NB4 (cell line): ENCODE data around the gene SNRK.

Experiments used
- DNase-seq: peaks from one replicate; pipeline ENCODE4 v3.0.0; 2010; ENCODE audit warnings: low read depth
- H3K4me3 ChIP-seq: one replicate; pipeline ENCODE4 v1.5.1; 2011; ENCODE audit warnings: mild to moderate bottlenecking, low read depth, low read length, moderate library complexity
- CTCF ChIP-seq: IDR thresholded peaks from one replicate; pipeline ENCODE4 v1.5.1; 2012; ENCODE audit warnings: low read depth, low read length
- MYC ChIP-seq: IDR thresholded peaks from 2 replicates; pipeline ENCODE4 v1.6.1; 2011; ENCODE audit warnings: low read depth, low read length
- POLR2A ChIP-seq: IDR thresholded peaks from 2 replicates; pipeline ENCODE4 v1.6.1; 2011; ENCODE audit warnings: mild to moderate bottlenecking; ENCODE audit not compliant: insufficient read length; ENCODE audit errors: extremely low read depth
- TF ChIP-seq, protein P1 (sequence below): IDR thresholded peaks from 2 replicates; pipeline ENCODE4 v1.6.1; 2011; ENCODE audit warnings: low read depth, low read length

SNRK gene

GRCh38 chr3:43334976-43335375, 48.6 kb downstream of the SNRK start:
- TF ChIP-seq POLR2A, result no peak
- no peak for TF ChIP-seq CTCF
- TF ChIP-seq, protein P1, sequence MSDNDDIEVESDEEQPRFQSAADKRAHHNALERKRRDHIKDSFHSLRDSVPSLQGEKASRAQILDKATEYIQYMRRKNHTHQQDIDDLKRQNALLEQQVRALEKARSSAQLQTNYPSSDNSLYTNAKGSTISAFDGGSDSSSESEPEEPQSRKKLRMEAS, result no peak
- TF ChIP-seq MYC, result no peak
- no peak for DNase-seq
- no peak overlapping the region for H3K4me3 ChIP-seq

- no peak for DNase-seq
- H3K4me3 ChIP-seq, result no peak overlapping the region
- no peak for TF ChIP-seq POLR2A
- no peak for TF ChIP-seq CTCF
- TF ChIP-seq, protein P1, result no peak
- no peak for TF ChIP-seq MYC
Observed at GRCh38 chr3:43335799-43336198, 49.5 kb downstream of the SNRK start.

GRCh38 chr3:43338295-43338694, 52.0 kb downstream of the SNRK start:
- DNase-seq, result peak; percentile 28
- TF ChIP-seq CTCF (no peak), POLR2A (no peak), MYC (no peak)
- TF ChIP-seq, protein P1, result no peak
- H3K4me3 ChIP-seq, result no peak overlapping the region

GRCh38 chr3:43340403-43340802, 54.1 kb downstream of the SNRK start:
- H3K4me3 ChIP-seq, result no peak overlapping the region
- TF ChIP-seq POLR2A, result no peak
- TF ChIP-seq, protein P1, result no peak
- TF ChIP-seq CTCF, result no peak
- TF ChIP-seq MYC, result no peak
- no peak for DNase-seq

DNA sequence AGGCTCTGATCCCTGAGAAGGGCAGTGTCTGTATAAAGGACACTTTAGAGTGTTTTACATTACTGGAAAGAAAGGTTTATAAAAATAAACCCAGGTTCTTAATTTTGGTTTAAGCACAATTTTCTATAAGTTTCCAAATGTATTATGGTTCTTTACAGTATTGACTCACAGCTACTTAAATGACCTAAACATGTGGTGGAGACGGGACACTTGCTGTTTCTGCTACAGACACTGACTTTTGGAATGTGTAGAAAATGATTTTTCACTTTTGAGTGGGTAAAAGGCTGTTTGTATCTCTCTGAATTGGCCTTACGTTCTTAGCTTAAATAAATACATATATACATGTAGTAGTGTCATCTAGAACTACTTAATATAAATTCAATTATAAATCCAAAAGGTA, 55.4 kb downstream of the SNRK start:
- TF ChIP-seq CTCF, result no peak
- TF ChIP-seq MYC, result no peak
- TF ChIP-seq, protein P1, result no peak
- TF ChIP-seq POLR2A, result no peak
- no peak for DNase-seq
- H3K4me3 ChIP-seq, result no peak overlapping the region

GRCh38 chr3:43343185-43343584, 56.8 kb downstream of the SNRK start:
- no peak for DNase-seq
- no peak for TF ChIP-seq CTCF
- TF ChIP-seq MYC, result no peak
- no peak for TF ChIP-seq POLR2A
- TF ChIP-seq, protein P1, result no peak
- no peak overlapping the region for H3K4me3 ChIP-seq
